Cardiac muscle cell (in vitro differentiated cells and primary cell): Measurements from ENCODE around the gene MYLIP. TPM values are rescaled to one million over a fixed set of nuclear protein-coding genes. Genes with fewer than 3 reads are reported as not detected.

Source experiments
- DNase-seq, 2 donors: peaks; one replicate each; pipeline versions ENCODE4 v3.0.0 to v3.0.0-alpha.2; 2010 to 2017; ENCODE audit warnings: low read depth in 1 of 2, low spot score in 1 of 2
- H3K27ac ChIP-seq: fragments of 200-600 bp; sonication (generic); 2 replicates; pipeline ENCODE4 v1.5.1; 2016
- H3K27me3 ChIP-seq: fragments of 200-600 bp; sonication (generic); 2 replicates; pipeline ENCODE4 v1.6.0; 2016; ENCODE audit warnings: control low read depth
- H3K36me3 ChIP-seq: fragments of 200-600 bp; sonication (generic); 2 replicates; pipeline ENCODE4 v1.5.1; 2016; ENCODE audit warnings: control low read depth
- H3K4me1 ChIP-seq: fragments of 200-600 bp; sonication (generic); 2 replicates; pipeline ENCODE4 v1.8.1; 2017; ENCODE audit warnings: low read depth, mild to moderate bottlenecking, mixed run types
- H3K4me3 ChIP-seq: fragments of 200-600 bp; sonication (generic); 2 replicates; pipeline ENCODE4 v1.5.1; 2016; ENCODE audit warnings: mild to moderate bottlenecking
- H3K9me3 ChIP-seq: fragments of 200-600 bp; sonication (generic); 2 replicates; pipeline ENCODE4 v1.5.1; 2017; ENCODE audit warnings: low read depth, mild to moderate bottlenecking, control low read depth
- CTCF ChIP-seq: IDR thresholded peaks from 2 replicates; pipeline ENCODE4 v1.5.1; 2012; ENCODE audit warnings: low read depth, mild to moderate bottlenecking, low read length
- polyA plus RNA-seq: library from polyadenylated mRNA; unstranded; fragments of >200 nt; fragmentation: Nextera tagmentation; extraction: Ambion mirVana; gene quantifications from 2 replicates; pipeline ENCODE4 v1.2.1, GENCODE V29; 2016
- total RNA-seq: library from RNA; depleted of rRNA; stranded (reverse); fragments of >200 nt; gene quantifications from 2 replicates; pipeline ENCODE4 v1.2.3, GENCODE V29; 2016

Gene MYLIP
- total and polyA plus RNA-seq, 2 experiments from 2014 or later, result 33.4 to 35.6 TPM

GRCh38 chr6:16184129-16184528 lies 55.2 kb downstream of the MYLIP start:
- peak; percentile 43 for TF ChIP-seq CTCF
- H3K4me3 ChIP-seq, result no peak overlapping the region
- H3K27me3 ChIP-seq, result no peaks in the 10 kb centered on the region
- H3K9me3 ChIP-seq, result no peaks in the 10 kb centered on the region
- H3K4me1 ChIP-seq, result no peaks in the 10 kb centered on the region
- DNase-seq, result peak; percentile 27 to 50
- H3K27ac ChIP-seq, result no peak overlapping the region
- H3K36me3 ChIP-seq, result no peaks in the 10 kb centered on the region

GRCh38 chr6:16184551-16184950 lies 55.7 kb downstream of the MYLIP start:
- Histone ChIP-seq H3K27me3 (no peaks in the 10 kb centered on the region), H3K9me3 (no peaks in the 10 kb centered on the region), H3K4me3 (no peak overlapping the region), H3K27ac (no peak overlapping the region), H3K4me1 (no peaks in the 10 kb centered on the region), H3K36me3 (no peaks in the 10 kb centered on the region)
- TF ChIP-seq CTCF, result no peak
- DNase-seq, result no peak

GRCh38 chr6:16187176-16187575 lies 58.3 kb downstream of the MYLIP start:
- Histone ChIP-seq H3K27ac (no peak overlapping the region), H3K36me3 (no peaks in the 10 kb centered on the region), H3K4me1 (no peaks in the 10 kb centered on the region), H3K4me3 (no peak overlapping the region), H3K27me3 (no peaks in the 10 kb centered on the region), H3K9me3 (no peaks in the 10 kb centered on the region)
- no peak for TF ChIP-seq CTCF
- no peak for DNase-seq

- Histone ChIP-seq H3K4me1 (no peaks in the 10 kb centered on the region), H3K4me3 (no peak overlapping the region), H3K36me3 (no peaks in the 10 kb centered on the region), H3K9me3 (no peaks in the 10 kb centered on the region), H3K27ac (no peak overlapping the region), H3K27me3 (no peaks in the 10 kb centered on the region)
- no peak for DNase-seq
- TF ChIP-seq CTCF, result no peak
Observed at GRCh38 chr6:16190214-16190613, 61.3 kb downstream of the MYLIP start.

GRCh38 chr6:16196260-16196983 lies 67.5 kb downstream of the MYLIP start:
- Histone ChIP-seq H3K27ac (no peak overlapping the region), H3K4me1 (no peaks in the 10 kb centered on the region), H3K27me3 (no peaks in the 10 kb centered on the region), H3K4me3 (no peak overlapping the region), H3K9me3 (no peaks in the 10 kb centered on the region), H3K36me3 (no peaks in the 10 kb centered on the region)
- no peak for DNase-seq
- TF ChIP-seq CTCF, result no peak
